ENCODE results near the gene SNAPC4. TPM values are rescaled to one million over a fixed set of nuclear protein-coding genes. Genes with fewer than 3 reads are reported as not detected.

The SNAPC4 gene
- polyA plus RNA-seq, 1 donor from 2014 or later = 6.8 TPM

DNA sequence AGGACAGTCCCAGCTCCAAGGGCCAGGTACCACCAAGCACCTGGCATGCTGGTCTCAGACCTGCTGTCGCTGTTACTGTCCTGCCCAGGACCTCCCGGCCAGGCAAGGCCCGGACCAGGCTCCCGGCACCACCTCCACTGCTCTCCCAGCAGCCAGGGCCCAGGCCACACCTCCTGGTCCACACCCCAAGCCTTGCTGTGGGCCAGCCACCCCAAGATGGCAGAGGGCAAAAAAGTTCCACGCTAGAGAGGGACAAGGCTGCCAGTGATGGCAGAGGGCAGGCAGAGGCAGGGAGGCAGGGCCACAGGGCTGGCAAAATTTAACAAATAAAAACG, 37.6 kb downstream of the SNAPC4 start:
- no peaks in the 10 kb centered on the region for H3K27me3 ChIP-seq (ENCODE audit: insufficient read depth, low read depth, low read length)
- no peak overlapping the region for H3K27ac ChIP-seq (ENCODE audit: low read length)
- no peak overlapping the region for H3K9ac ChIP-seq (ENCODE audit: low read length)
- H3K9me3 ChIP-seq (ENCODE audit: low read length) = no peaks in the 10 kb centered on the region
- H3K4me3 ChIP-seq (ENCODE audit: low read length) = peak overlapping the region; percentile 75
- H3K79me2 ChIP-seq (replicated peaks; ENCODE audit: insufficient read depth, low read length) = no peaks in the 10 kb centered on the region
- H4K20me1 ChIP-seq (ENCODE audit: insufficient read depth) = no peaks in the 10 kb centered on the region
- no peak overlapping the region for H3K4me2 ChIP-seq (ENCODE audit: low read length)
- H3F3A ChIP-seq (ENCODE audit: insufficient read depth, low read length, poor library complexity, severe bottlenecking) = no peaks in the 10 kb centered on the region
- no peak overlapping the region for H2AFZ ChIP-seq (ENCODE audit: low read depth, low read length)
- H3K9me2 ChIP-seq (ENCODE audit: insufficient read depth, low read length) = no peaks in the 10 kb centered on the region
- TF ChIP-seq EZH2 (IDR thresholded peaks at IDR 0.05; ENCODE audit: borderline replicate concordance, insufficient read depth, low read length, poor library complexity, severe bottlenecking) (no peak), RAD21 (conservative IDR thresholded peaks at IDR 0.05) (no peak), TAF1 (IDR thresholded peaks at IDR 0.05; ENCODE audit: low read depth) (no peak), MXI1 (conservative IDR thresholded peaks at IDR 0.05; ENCODE audit: poor library complexity, severe bottlenecking) (no peak), EP300 (conservative IDR thresholded peaks at IDR 0.05; ENCODE audit: poor library complexity, severe bottlenecking) (no peak), POLR2AphosphoS5 (IDR thresholded peaks at IDR 0.05) (no peak), SMC3 (conservative IDR thresholded peaks at IDR 0.05; ENCODE audit: poor library complexity) (no peak)
- TF ChIP-seq, protein P1, sequence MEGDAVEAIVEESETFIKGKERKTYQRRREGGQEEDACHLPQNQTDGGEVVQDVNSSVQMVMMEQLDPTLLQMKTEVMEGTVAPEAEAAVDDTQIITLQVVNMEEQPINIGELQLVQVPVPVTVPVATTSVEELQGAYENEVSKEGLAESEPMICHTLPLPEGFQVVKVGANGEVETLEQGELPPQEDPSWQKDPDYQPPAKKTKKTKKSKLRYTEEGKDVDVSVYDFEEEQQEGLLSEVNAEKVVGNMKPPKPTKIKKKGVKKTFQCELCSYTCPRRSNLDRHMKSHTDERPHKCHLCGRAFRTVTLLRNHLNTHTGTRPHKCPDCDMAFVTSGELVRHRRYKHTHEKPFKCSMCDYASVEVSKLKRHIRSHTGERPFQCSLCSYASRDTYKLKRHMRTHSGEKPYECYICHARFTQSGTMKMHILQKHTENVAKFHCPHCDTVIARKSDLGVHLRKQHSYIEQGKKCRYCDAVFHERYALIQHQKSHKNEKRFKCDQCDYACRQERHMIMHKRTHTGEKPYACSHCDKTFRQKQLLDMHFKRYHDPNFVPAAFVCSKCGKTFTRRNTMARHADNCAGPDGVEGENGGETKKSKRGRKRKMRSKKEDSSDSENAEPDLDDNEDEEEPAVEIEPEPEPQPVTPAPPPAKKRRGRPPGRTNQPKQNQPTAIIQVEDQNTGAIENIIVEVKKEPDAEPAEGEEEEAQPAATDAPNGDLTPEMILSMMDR (IDR thresholded peaks at IDR 0.05; ENCODE audit: poor library complexity, severe bottlenecking) = no peak
- TF ChIP-seq, protein P2, sequence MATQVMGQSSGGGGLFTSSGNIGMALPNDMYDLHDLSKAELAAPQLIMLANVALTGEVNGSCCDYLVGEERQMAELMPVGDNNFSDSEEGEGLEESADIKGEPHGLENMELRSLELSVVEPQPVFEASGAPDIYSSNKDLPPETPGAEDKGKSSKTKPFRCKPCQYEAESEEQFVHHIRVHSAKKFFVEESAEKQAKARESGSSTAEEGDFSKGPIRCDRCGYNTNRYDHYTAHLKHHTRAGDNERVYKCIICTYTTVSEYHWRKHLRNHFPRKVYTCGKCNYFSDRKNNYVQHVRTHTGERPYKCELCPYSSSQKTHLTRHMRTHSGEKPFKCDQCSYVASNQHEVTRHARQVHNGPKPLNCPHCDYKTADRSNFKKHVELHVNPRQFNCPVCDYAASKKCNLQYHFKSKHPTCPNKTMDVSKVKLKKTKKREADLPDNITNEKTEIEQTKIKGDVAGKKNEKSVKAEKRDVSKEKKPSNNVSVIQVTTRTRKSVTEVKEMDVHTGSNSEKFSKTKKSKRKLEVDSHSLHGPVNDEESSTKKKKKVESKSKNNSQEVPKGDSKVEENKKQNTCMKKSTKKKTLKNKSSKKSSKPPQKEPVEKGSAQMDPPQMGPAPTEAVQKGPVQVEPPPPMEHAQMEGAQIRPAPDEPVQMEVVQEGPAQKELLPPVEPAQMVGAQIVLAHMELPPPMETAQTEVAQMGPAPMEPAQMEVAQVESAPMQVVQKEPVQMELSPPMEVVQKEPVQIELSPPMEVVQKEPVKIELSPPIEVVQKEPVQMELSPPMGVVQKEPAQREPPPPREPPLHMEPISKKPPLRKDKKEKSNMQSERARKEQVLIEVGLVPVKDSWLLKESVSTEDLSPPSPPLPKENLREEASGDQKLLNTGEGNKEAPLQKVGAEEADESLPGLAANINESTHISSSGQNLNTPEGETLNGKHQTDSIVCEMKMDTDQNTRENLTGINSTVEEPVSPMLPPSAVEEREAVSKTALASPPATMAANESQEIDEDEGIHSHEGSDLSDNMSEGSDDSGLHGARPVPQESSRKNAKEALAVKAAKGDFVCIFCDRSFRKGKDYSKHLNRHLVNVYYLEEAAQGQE (IDR thresholded peaks at IDR 0.05; ENCODE audit: borderline replicate concordance) = no peak
- no peaks in the 10 kb centered on the region for H3K36me3 ChIP-seq (ENCODE audit: insufficient read depth, low read length)

DNA sequence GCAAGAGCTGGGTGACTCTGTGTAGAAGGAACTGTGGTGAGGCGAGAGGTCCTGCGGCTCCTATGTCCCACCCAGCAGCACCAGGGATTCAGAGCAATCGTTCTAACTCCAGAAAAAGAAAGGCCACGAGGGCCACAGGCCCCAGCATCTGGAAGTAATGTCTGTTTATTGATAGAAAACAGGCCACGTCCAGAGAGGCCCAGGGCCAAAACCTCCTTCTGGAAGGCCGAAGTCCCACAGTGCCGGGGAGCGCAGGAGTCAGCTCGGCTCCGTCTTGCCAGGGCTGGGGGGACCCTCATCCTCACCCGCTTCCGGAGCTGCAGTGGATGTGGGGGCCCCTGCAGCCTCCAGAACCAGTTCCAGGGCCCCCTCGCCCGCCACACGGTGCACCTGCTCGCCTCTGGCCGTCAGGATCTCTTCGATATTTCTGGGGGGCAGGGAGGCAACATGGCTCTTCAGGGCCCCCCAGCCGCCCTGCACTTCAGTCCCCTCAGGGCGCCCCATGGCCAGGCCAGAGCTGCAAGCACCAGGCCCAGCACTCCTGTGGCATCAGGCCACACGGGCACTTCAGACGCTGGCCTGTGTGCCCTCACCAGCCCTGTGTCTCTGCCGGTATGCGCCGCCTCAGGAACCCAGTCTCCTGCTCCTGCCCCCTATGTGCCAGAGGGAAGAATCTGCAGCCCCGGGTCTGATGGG, 38.1 kb downstream of the SNAPC4 start:
- Histone ChIP-seq H3K4me2 (ENCODE audit: low read length) (no peak overlapping the region), H3K9ac (ENCODE audit: low read length) (no peak overlapping the region), H3K79me2 (replicated peaks; ENCODE audit: insufficient read depth, low read length) (no peaks in the 10 kb centered on the region), H3K27ac (ENCODE audit: low read length) (no peak overlapping the region), H3K4me3 (ENCODE audit: low read length) (no peak overlapping the region), H3K9me2 (ENCODE audit: insufficient read depth, low read length) (no peaks in the 10 kb centered on the region), H4K20me1 (ENCODE audit: insufficient read depth) (no peaks in the 10 kb centered on the region), H2AFZ (ENCODE audit: low read depth, low read length) (no peak overlapping the region), H3K27me3 (ENCODE audit: insufficient read depth, low read depth, low read length) (no peaks in the 10 kb centered on the region), H3F3A (ENCODE audit: insufficient read depth, low read length, poor library complexity, severe bottlenecking) (no peaks in the 10 kb centered on the region), H3K9me3 (ENCODE audit: low read length) (no peaks in the 10 kb centered on the region), H3K36me3 (ENCODE audit: insufficient read depth, low read length) (no peaks in the 10 kb centered on the region)
- TF ChIP-seq, protein P1 (IDR thresholded peaks at IDR 0.05; ENCODE audit: poor library complexity, severe bottlenecking) = no peak
- TF ChIP-seq EP300 (conservative IDR thresholded peaks at IDR 0.05; ENCODE audit: poor library complexity, severe bottlenecking) (no peak), EZH2 (IDR thresholded peaks at IDR 0.05; ENCODE audit: borderline replicate concordance, insufficient read depth, low read length, poor library complexity, severe bottlenecking) (no peak), SMC3 (conservative IDR thresholded peaks at IDR 0.05; ENCODE audit: poor library complexity) (no peak), MXI1 (conservative IDR thresholded peaks at IDR 0.05; ENCODE audit: poor library complexity, severe bottlenecking) (no peak), TAF1 (IDR thresholded peaks at IDR 0.05; ENCODE audit: low read depth) (no peak)
- TF ChIP-seq, protein P2 (IDR thresholded peaks at IDR 0.05; ENCODE audit: borderline replicate concordance) = no peak

All from neural cell (in vitro differentiated cells).